Endodermal cell (in vitro differentiated cells): ENCODE measurements around the gene HYDIN. TPM values are rescaled to one million over a fixed set of nuclear protein-coding genes. Genes with fewer than 3 reads are reported as not detected.
A peak's percentile ranks its signal among the peaks of the same experiment; 100 is the strongest.

Experiments
- DNase-seq: peaks from one replicate; pipeline ENCODE4 v3.0.0-alpha.2; 2017
- H3K27ac ChIP-seq: 2 replicates; pipeline ENCODE4 v1.5.1; 2013; ENCODE audit warnings: mild to moderate bottlenecking, low read depth, low read length, moderate library complexity
- H3K27me3 ChIP-seq: 2 replicates; pipeline ENCODE4 v1.6.1; 2013; ENCODE audit warnings: mild to moderate bottlenecking, low read length, moderate library complexity; ENCODE audit not compliant: insufficient read depth, control insufficient read depth, poor library complexity, severe bottlenecking
- H3K36me3 ChIP-seq: 2 replicates; pipeline ENCODE4 v1.7.0; 2013; ENCODE audit warnings: mild to moderate bottlenecking, low read length, moderate library complexity; ENCODE audit not compliant: control insufficient read depth, insufficient read depth
- H3K4me1 ChIP-seq: one replicate; pipeline ENCODE4 v1.7.0; 2013; ENCODE audit warnings: low read length; ENCODE audit not compliant: control insufficient read depth, insufficient read depth
- H3K4me3 ChIP-seq: 2 replicates; pipeline ENCODE4 v1.5.1; 2013; ENCODE audit warnings: mild to moderate bottlenecking, low read length, moderate library complexity
- H3K9ac ChIP-seq: 2 replicates; pipeline ENCODE4 v1.6.1; 2013; ENCODE audit warnings: mild to moderate bottlenecking, low read length, moderate library complexity; ENCODE audit not compliant: poor library complexity, severe bottlenecking; ENCODE audit errors: extremely low read depth
- H3K9me3 ChIP-seq: 2 replicates; pipeline ENCODE4 v1.6.1; 2013; ENCODE audit warnings: mild to moderate bottlenecking, low read length, moderate library complexity; ENCODE audit not compliant: control insufficient read depth
- H3K27ac Mint-ChIP-seq: 2 replicates; pipeline ENCODE4 v1.8.0; 2020; ENCODE audit warnings: mixed read lengths
- H3K27me3 Mint-ChIP-seq: 2 replicates; pipeline ENCODE4 v1.8.0; 2021; ENCODE audit warnings: mild to moderate bottlenecking, mixed read lengths; ENCODE audit not compliant: insufficient read depth
- H3K36me3 Mint-ChIP-seq: 2 replicates; pipeline ENCODE4 v1.8.0; 2020; ENCODE audit warnings: low read depth, mixed read lengths
- H3K4me1 Mint-ChIP-seq: 2 replicates; pipeline ENCODE4 v1.8.0; 2020; ENCODE audit warnings: mixed read lengths
- H3K4me3 Mint-ChIP-seq: 2 replicates; pipeline ENCODE4 v1.8.0; 2020; ENCODE audit warnings: mild to moderate bottlenecking, moderate library complexity, mixed read lengths
- H3K9me3 Mint-ChIP-seq: 2 replicates; pipeline ENCODE4 v1.8.0; 2020; ENCODE audit warnings: mild to moderate bottlenecking, mixed read lengths
- WGBS, 2 experiments: methylation state at CpG; one replicate each; pipeline versions ENCODE4 v1.1.5 to v1.1.7; 2013; ENCODE audit warnings: missing lambda C conversion rate in 2 of 2, mixed read lengths in 1 of 2; ENCODE audit not compliant: insufficient coverage in 1 of 2, insufficient read length in 1 of 2; 5-methylcytosine and 5-hydroxymethylcytosine counted together
- total RNA-seq, 2 donors: library from RNA; stranded (reverse); fragmentation: NEBNext Ultra II Directional in 1 of 2; extraction: Animal tissue kit (Norgen Biotek cat#: 25700) in 1 of 2; gene quantifications; 2 replicates in 1 of 2; 3 replicates in 1 of 2; pipeline ENCODE4 v1.2.1, GENCODE V29; 2021
- TF ChIP-seq, protein P1 (sequence below): fragments of 200-600 bp; sonication (generic); conservative IDR thresholded peaks from 2 replicates; pipeline ENCODE4 v1.5.0; 2021; ENCODE audit warnings: antibody characterized with exemption, mild to moderate bottlenecking

Gene HYDIN
- total RNA-seq, 2 donors from 2014 or later: 6.4 to 7.7 TPM

DNA sequence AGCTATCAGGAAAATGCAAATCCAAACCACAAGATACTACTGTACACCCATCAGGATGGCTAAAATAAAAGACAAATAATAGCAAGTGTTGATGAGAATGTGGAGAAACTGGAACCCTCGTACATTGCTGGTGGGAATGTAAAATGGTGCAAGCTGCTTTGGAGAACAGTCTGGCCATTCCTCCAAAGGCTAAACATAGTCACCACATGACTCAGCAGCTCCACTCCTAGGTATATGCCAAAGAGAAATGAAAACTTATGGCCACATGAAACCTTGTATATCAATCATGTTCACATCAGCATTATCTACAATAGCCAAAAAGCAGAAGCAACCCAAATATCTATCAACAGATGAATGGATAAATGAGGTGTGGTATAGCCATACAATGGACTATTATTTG, 458.0 kb downstream of the HYDIN start:
- Mint-ChIP-seq H3K9me3 (no peaks in the 10 kb centered on the region), H3K27me3 (no peaks in the 10 kb centered on the region), H3K27ac (no peak overlapping the region), H3K36me3 (peaks cover 32% of the 10 kb centered on the region), H3K4me3 (no peak overlapping the region), H3K4me1 (no peaks in the 10 kb centered on the region)
- Histone ChIP-seq H3K9me3 (no peaks in the 10 kb centered on the region), H3K36me3 (peaks cover 30% of the 10 kb centered on the region), H3K4me1 (no peaks in the 10 kb centered on the region), H3K27ac (no peak overlapping the region), H3K4me3 (no peak overlapping the region), H3K27me3 (no peaks in the 10 kb centered on the region), H3K9ac (no peak overlapping the region)
- no peak for DNase-seq
- 100% methylated on average over 1 of the region's 1 CpG; no CpG with 5 or more reads in 1 of the 2 experiments for WGBS, 2 experiments
- TF ChIP-seq, protein P1, sequence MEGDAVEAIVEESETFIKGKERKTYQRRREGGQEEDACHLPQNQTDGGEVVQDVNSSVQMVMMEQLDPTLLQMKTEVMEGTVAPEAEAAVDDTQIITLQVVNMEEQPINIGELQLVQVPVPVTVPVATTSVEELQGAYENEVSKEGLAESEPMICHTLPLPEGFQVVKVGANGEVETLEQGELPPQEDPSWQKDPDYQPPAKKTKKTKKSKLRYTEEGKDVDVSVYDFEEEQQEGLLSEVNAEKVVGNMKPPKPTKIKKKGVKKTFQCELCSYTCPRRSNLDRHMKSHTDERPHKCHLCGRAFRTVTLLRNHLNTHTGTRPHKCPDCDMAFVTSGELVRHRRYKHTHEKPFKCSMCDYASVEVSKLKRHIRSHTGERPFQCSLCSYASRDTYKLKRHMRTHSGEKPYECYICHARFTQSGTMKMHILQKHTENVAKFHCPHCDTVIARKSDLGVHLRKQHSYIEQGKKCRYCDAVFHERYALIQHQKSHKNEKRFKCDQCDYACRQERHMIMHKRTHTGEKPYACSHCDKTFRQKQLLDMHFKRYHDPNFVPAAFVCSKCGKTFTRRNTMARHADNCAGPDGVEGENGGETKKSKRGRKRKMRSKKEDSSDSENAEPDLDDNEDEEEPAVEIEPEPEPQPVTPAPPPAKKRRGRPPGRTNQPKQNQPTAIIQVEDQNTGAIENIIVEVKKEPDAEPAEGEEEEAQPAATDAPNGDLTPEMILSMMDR: no peak

DNA sequence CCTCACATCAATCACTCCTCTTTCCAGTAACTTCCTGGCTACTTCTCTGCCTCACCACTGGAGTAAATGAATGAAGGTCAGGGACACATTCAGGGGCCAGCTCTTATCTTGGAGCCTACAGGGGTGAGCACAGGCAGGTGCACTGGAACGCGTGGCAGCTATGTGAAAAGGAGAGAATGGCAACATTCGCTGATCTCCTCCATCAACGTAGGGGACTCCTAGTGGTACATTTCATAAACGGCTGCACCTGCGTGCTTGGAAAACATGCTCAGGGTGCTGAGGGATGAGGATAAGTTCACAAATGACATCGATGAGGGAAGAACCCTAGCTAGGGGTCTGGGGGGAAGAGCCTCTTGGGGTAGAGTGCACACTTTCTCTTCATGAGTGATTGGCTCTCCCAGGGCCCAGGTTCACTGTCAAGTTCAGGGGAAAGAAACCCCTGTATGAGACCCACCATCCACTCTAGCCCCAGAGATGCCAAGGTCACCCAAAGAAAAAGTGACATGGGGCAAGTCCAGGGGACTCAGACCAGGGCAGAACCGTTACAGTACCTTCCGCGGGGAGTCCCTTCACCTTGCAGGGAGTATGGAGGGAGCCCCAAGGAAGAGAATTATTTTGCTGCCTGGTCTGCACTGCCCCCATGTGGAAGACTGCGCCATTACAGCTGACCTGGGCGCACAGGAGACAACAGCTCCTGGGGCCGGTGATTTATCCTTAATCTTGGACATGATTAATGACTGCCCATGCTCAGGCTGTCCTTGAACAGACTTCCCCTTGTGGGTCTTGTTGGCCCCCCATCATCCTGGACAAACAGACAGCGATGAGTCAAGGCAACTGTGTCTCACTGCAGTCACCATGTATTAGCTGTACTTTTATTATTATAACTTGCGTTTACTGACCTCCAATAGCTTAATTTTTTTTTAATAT, 459.6 kb downstream of the HYDIN start:
- no peak overlapping the region for H3K4me3 ChIP-seq
- H3K36me3 ChIP-seq: peaks cover 24% of the 10 kb centered on the region
- H3K9me3 ChIP-seq: no peaks in the 10 kb centered on the region
- H3K27me3 ChIP-seq: no peaks in the 10 kb centered on the region
- no peaks in the 10 kb centered on the region for H3K9me3 Mint-ChIP-seq
- WGBS, 2 experiments: 57 to 63% methylated on average over 11 to 14 of the region's 15 CpGs
- H3K4me1 ChIP-seq: no peaks in the 10 kb centered on the region
- H3K4me3 Mint-ChIP-seq: no peak overlapping the region
- no peaks in the 10 kb centered on the region for H3K27me3 Mint-ChIP-seq
- no peak overlapping the region for H3K9ac ChIP-seq
- H3K4me1 Mint-ChIP-seq: no peaks in the 10 kb centered on the region
- DNase-seq: peak; percentile 94
- H3K27ac Mint-ChIP-seq: no peak overlapping the region
- H3K27ac ChIP-seq: no peak overlapping the region
- TF ChIP-seq, protein P1: peak; percentile 94
- H3K36me3 Mint-ChIP-seq: peaks cover 29% of the 10 kb centered on the region

DNA sequence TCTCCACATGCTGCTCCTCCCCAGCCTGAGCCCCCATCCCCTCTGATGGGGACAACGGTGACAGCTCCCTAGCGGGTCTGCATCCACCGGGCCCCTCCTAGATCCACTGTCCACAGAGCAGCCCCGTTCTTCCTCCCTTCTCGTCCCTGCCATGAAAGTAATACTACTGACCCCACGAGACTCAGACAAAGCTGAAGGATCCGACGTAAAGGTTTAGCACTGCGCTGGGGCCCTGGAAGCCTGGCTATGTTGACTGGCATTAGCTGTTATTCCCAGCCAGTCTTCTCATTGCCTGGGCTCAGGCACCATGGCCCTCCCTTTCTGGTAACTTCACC, 460.3 kb downstream of the HYDIN start:
- H3K27me3 Mint-ChIP-seq: no peaks in the 10 kb centered on the region
- no peaks in the 10 kb centered on the region for H3K9me3 ChIP-seq
- H3K9ac ChIP-seq: no peak overlapping the region
- no peaks in the 10 kb centered on the region for H3K4me1 Mint-ChIP-seq
- 94% methylated on average over 9 of the region's 9 CpGs for WGBS, 2 experiments
- H3K36me3 ChIP-seq: peaks cover 27% of the 10 kb centered on the region
- H3K4me3 Mint-ChIP-seq: no peak overlapping the region
- TF ChIP-seq, protein P1: no peak
- H3K4me3 ChIP-seq: no peak overlapping the region
- H3K27me3 ChIP-seq: no peaks in the 10 kb centered on the region
- H3K36me3 Mint-ChIP-seq: peaks cover 29% of the 10 kb centered on the region
- H3K27ac ChIP-seq: no peak overlapping the region
- H3K4me1 ChIP-seq: no peaks in the 10 kb centered on the region
- no peak for DNase-seq
- H3K27ac Mint-ChIP-seq: no peak overlapping the region
- H3K9me3 Mint-ChIP-seq: no peaks in the 10 kb centered on the region
